A673 (cell line): ENCODE measurements around the gene SYNJ2.

ENCODE experiments used
- EZH2 ChIP-seq: fragments of 200-600 bp; sonication (generic); IDR thresholded peaks from 2 replicates; pipeline ENCODE4 v1.6.1; 2017; ENCODE audit warnings: borderline replicate concordance, low read depth, mild to moderate bottlenecking, mixed read lengths, antibody characterized with exemption, low read length; ENCODE audit not compliant: poor library complexity, severe bottlenecking
- TF ChIP-seq, protein P1 (sequence below): fragments of 300-800, 200-600 bp; sonication (generic); conservative IDR thresholded peaks from 2 replicates; pipeline ENCODE4 v1.5.1; 2017; ENCODE audit warnings: low read depth, mild to moderate bottlenecking, antibody characterized with exemption, low read length, moderate library complexity, mixed read lengths

GRCh38 chr6:157967020-157967419 lies 14.6 kb upstream of the SYNJ2 start:
- TF ChIP-seq, protein P1, sequence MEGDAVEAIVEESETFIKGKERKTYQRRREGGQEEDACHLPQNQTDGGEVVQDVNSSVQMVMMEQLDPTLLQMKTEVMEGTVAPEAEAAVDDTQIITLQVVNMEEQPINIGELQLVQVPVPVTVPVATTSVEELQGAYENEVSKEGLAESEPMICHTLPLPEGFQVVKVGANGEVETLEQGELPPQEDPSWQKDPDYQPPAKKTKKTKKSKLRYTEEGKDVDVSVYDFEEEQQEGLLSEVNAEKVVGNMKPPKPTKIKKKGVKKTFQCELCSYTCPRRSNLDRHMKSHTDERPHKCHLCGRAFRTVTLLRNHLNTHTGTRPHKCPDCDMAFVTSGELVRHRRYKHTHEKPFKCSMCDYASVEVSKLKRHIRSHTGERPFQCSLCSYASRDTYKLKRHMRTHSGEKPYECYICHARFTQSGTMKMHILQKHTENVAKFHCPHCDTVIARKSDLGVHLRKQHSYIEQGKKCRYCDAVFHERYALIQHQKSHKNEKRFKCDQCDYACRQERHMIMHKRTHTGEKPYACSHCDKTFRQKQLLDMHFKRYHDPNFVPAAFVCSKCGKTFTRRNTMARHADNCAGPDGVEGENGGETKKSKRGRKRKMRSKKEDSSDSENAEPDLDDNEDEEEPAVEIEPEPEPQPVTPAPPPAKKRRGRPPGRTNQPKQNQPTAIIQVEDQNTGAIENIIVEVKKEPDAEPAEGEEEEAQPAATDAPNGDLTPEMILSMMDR: no peak
- no peak for TF ChIP-seq EZH2
